ENCODE data around the gene IER5. TPM values are rescaled to one million over a fixed set of nuclear protein-coding genes. Genes with fewer than 3 reads are reported as not detected.
"Not testable (repeated sequence)": the region's sequence is repeated elsewhere in the genome, so short reads cannot be mapped to it uniquely, and the experiment has no call there.

The IER5 gene
- total RNA-seq, 2 donors from 2014 or later: 13.2 to 21.2 TPM

GRCh38 chr1:181114574-181115367, 26.3 kb downstream of the IER5 start:
- Mint-ChIP-seq H3K27ac (no peak overlapping the region), H3K4me3 (no peak overlapping the region), H3K4me1 (peaks cover 53% of the 10 kb centered on the region), H3K9me3 (no peaks in the 10 kb centered on the region), H3K27me3 (ENCODE audit: insufficient read depth) (peaks cover 31% of the 10 kb centered on the region), H3K36me3 (ENCODE audit: low read depth) (no peaks in the 10 kb centered on the region)
- TF ChIP-seq CTCF (conservative IDR thresholded peaks at IDR 0.05): no peak
- peaks cover 7% of the 10 kb centered on the region for H3K27me3 ChIP-seq (ENCODE audit: control insufficient read depth, insufficient read depth, low read length, poor library complexity, severe bottlenecking)
- no peak overlapping the region for H3K9ac ChIP-seq (ENCODE audit: extremely low read depth, low read length, poor library complexity, severe bottlenecking)
- H3K4me3 ChIP-seq (ENCODE audit: low read length): no peak overlapping the region
- H3K9me3 ChIP-seq (ENCODE audit: control insufficient read depth, low read length): no peaks in the 10 kb centered on the region
- peaks cover 29% of the 10 kb centered on the region for H3K4me1 ChIP-seq (ENCODE audit: control insufficient read depth, insufficient read depth, low read length)
- WGBS, 2 experiments (ENCODE audit: insufficient coverage in 1 of 2, insufficient read length in 1 of 2): 86 to 93% methylated on average over 8 to 11 of the region's 11 CpGs
- H3K36me3 ChIP-seq (ENCODE audit: control insufficient read depth, insufficient read depth, low read length): no peaks in the 10 kb centered on the region
- no peak overlapping the region for H3K27ac ChIP-seq (ENCODE audit: low read depth, low read length)
- DNase-seq: no peak

DNA sequence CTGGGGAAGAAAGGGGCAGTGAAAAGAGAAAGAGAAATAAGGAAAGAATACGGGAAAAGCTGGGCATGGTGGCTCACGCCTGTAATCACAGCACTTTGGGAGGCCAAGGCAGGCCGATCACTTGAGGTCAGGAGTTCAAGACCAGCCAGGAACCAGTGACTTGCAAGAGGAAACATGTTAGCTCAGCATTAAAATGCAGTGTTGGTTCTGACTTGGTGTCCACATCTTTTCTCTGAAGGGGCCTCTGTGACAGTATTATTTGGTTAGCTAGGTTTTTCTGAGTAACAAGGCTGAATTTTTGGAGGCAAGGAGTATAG, 26.8 kb downstream of the IER5 start:
- peaks cover 50% of the 10 kb centered on the region for H3K4me1 Mint-ChIP-seq
- no peaks in the 10 kb centered on the region for H3K36me3 Mint-ChIP-seq (ENCODE audit: low read depth)
- H3K27me3 ChIP-seq (ENCODE audit: control insufficient read depth, insufficient read depth, low read length, poor library complexity, severe bottlenecking): peaks cover 2% of the 10 kb centered on the region
- peaks cover 29% of the 10 kb centered on the region for H3K4me1 ChIP-seq (ENCODE audit: control insufficient read depth, insufficient read depth, low read length)
- H3K27ac Mint-ChIP-seq: no peak overlapping the region
- no peak overlapping the region for H3K4me3 Mint-ChIP-seq
- H3K27me3 Mint-ChIP-seq (ENCODE audit: insufficient read depth): peaks cover 26% of the 10 kb centered on the region
- H3K9ac ChIP-seq (ENCODE audit: extremely low read depth, low read length, poor library complexity, severe bottlenecking): no peak overlapping the region
- no peak overlapping the region for H3K4me3 ChIP-seq (ENCODE audit: low read length)
- no peaks in the 10 kb centered on the region for H3K36me3 ChIP-seq (ENCODE audit: control insufficient read depth, insufficient read depth, low read length)
- WGBS, 2 experiments (ENCODE audit: insufficient coverage in 1 of 2, insufficient read length in 1 of 2): 93 to 98% methylated on average over 3 of the region's 3 CpGs
- no peak overlapping the region for H3K27ac ChIP-seq (ENCODE audit: low read depth, low read length)
- no peak for DNase-seq
- TF ChIP-seq CTCF (conservative IDR thresholded peaks at IDR 0.05): no peak
- no peaks in the 10 kb centered on the region for H3K9me3 ChIP-seq (ENCODE audit: control insufficient read depth, low read length)
- no peaks in the 10 kb centered on the region for H3K9me3 Mint-ChIP-seq

DNA sequence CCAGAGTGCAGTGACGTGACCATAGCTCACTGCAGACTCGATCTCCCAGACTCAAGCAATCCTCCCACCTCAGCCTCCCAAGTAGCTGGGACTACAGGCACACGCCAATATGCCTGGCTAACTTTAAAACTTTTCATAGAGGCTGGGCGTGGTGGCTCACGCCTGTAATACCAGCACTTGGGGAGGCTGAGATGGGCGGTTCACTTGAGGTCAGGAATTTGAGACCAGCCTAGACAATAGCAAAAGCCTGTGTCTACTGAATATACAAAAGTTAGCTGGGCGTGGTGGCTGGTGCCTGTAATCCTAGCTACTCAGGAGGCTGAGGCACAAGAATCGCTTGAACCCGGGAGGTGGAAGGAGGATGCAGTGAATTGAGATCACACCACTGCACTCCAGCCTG, 27.5 kb downstream of the IER5 start:
- not testable (repeated sequence) for H3K27ac ChIP-seq (ENCODE audit: low read depth, low read length); H3K27me3 ChIP-seq (ENCODE audit: control insufficient read depth, insufficient read depth, low read length, poor library complexity, severe bottlenecking); H3K4me3 ChIP-seq (ENCODE audit: low read length); H3K36me3 ChIP-seq (ENCODE audit: control insufficient read depth, insufficient read depth, low read length); DNase-seq; H3K9me3 Mint-ChIP-seq; H3K9me3 ChIP-seq (ENCODE audit: control insufficient read depth, low read length); H3K4me3 Mint-ChIP-seq; H3K27ac Mint-ChIP-seq; H3K9ac ChIP-seq (ENCODE audit: extremely low read depth, low read length, poor library complexity, severe bottlenecking); H3K36me3 Mint-ChIP-seq (ENCODE audit: low read depth)
- 92 to 94% methylated on average over 9 of the region's 9 CpGs for WGBS, 2 experiments (ENCODE audit: insufficient coverage in 1 of 2, insufficient read length in 1 of 2)
- H3K27me3 Mint-ChIP-seq (ENCODE audit: insufficient read depth): peaks cover 20% of the 10 kb centered on the region
- H3K4me1 Mint-ChIP-seq: peaks cover 50% of the 10 kb centered on the region
- peaks cover 30% of the 10 kb centered on the region for H3K4me1 ChIP-seq (ENCODE audit: control insufficient read depth, insufficient read depth, low read length)
